ENCODE data around the gene KRTAP10-2.

GRCh38 chr21:44595524-44595923, 44.2 kb upstream of the KRTAP10-2 start:
- TF ChIP-seq CTCF (IDR thresholded peaks at IDR 0.05; ENCODE audit: borderline replicate concordance, extremely low read depth, low read length, poor library complexity, severe bottlenecking) (no peak), EZH2 (IDR thresholded peaks at IDR 0.05; ENCODE audit: borderline replicate concordance, low read depth, low read length, severe bottlenecking) (no peak)
